Ishikawa (cell line): ENCODE data around the gene HRH1.

Experiments
- CEBPB ChIP-seq: IDR thresholded peaks from 2 replicates; pipeline ENCODE4 v1.6.1; 2012
- CREB1 ChIP-seq: IDR thresholded peaks from 2 replicates; pipeline ENCODE4 v1.6.1; 2012; ENCODE audit warnings: low read depth
- EGR1 ChIP-seq: IDR thresholded peaks from 2 replicates; pipeline ENCODE4 v1.6.1; 2012
- EP300 ChIP-seq: IDR thresholded peaks from 2 replicates; pipeline ENCODE4 v1.6.1; 2012; ENCODE audit warnings: borderline replicate concordance
- FOXM1 ChIP-seq: IDR thresholded peaks from 2 replicates; pipeline ENCODE4 v1.6.1; 2012; ENCODE audit warnings: low read depth, borderline replicate concordance
- MAX ChIP-seq: IDR thresholded peaks from 2 replicates; pipeline ENCODE4 v1.6.1; 2012
- NFIC ChIP-seq: IDR thresholded peaks from 2 replicates; pipeline ENCODE4 v1.6.1; 2012
- RAD21 ChIP-seq: IDR thresholded peaks from 2 replicates; pipeline ENCODE4 v1.6.1; 2012; ENCODE audit warnings: low read depth
- REST ChIP-seq: IDR thresholded peaks from 2 replicates; pipeline ENCODE4 v1.6.1; 2012; ENCODE audit warnings: low read depth, mild to moderate bottlenecking
- TAF1 ChIP-seq: IDR thresholded peaks from 2 replicates; pipeline ENCODE4 v1.6.1; 2012; ENCODE audit warnings: low read depth, mild to moderate bottlenecking
- TCF12 ChIP-seq: IDR thresholded peaks from 2 replicates; pipeline ENCODE4 v1.6.1; 2012; ENCODE audit warnings: low read depth
- TEAD4 ChIP-seq: IDR thresholded peaks from 2 replicates; pipeline ENCODE4 v1.6.1; 2012
- USF1 ChIP-seq: IDR thresholded peaks from 2 replicates; pipeline ENCODE4 v1.6.1; 2012
- YY1 ChIP-seq: IDR thresholded peaks from 2 replicates; pipeline ENCODE4 v1.6.1; 2012; ENCODE audit warnings: low read depth
- ZBTB7A ChIP-seq: IDR thresholded peaks from 2 replicates; pipeline ENCODE4 v1.6.1; 2012; ENCODE audit warnings: low read depth

The HRH1 gene

GRCh38 chr3:11146773-11147660 lies 7.3 kb upstream of the HRH1 start:
- TF ChIP-seq RAD21 (no peak), REST (no peak), TEAD4 (no peak), MAX (no peak), TAF1 (no peak), TCF12 (no peak), NFIC (no peak), FOXM1 (no peak), EP300 (no peak), CEBPB (no peak), USF1 (no peak), ZBTB7A (no peak), EGR1 (no peak), CREB1 (no peak), YY1 (no peak)

- TF ChIP-seq ZBTB7A (no peak), CEBPB (no peak), USF1 (no peak), YY1 (no peak), TEAD4 (no peak), NFIC (no peak), CREB1 (no peak), TCF12 (no peak), MAX (no peak), EP300 (no peak), REST (no peak), EGR1 (no peak), RAD21 (no peak), FOXM1 (no peak)
Observed at GRCh38 chr3:11150256-11150655, 4.0 kb upstream of the HRH1 start.

GRCh38 chr3:11152301-11152700 lies 2.0 kb upstream of the HRH1 start:
- no peak for TF ChIP-seq MAX

GRCh38 chr3:11154953-11155325 lies 646 bp downstream of the HRH1 start:
- TF ChIP-seq NFIC (no peak), TEAD4 (no peak), EGR1 (no peak), EP300 (no peak), TAF1 (no peak), ZBTB7A (no peak), USF1 (no peak), TCF12 (no peak), MAX (no peak), YY1 (no peak), CREB1 (no peak)

GRCh38 chr3:11155341-11156025 lies 1.2 kb downstream of the HRH1 start:
- TF ChIP-seq EP300 = no peak
- peak; percentile 53 for TF ChIP-seq RAD21
